K562 (cell line): ENCODE results near the gene IRF6. TPM values are rescaled to one million over a fixed set of nuclear protein-coding genes. Genes with fewer than 3 reads are reported as not detected.

Source experiments
- ARID1B ChIP-seq: fragments of 450-650 bp; IDR thresholded peaks from 2 replicates; pipeline ENCODE4 v1.6.1; 2016; ENCODE audit warnings: antibody characterized with exemption, mild to moderate bottlenecking, inconsistent platforms
- BRCA1 ChIP-seq, 2 experiments: fragments of 450-650 bp in 1 of 2; sonication (generic) in 1 of 2; formaldehyde crosslinking in 1 of 2; IDR thresholded peaks; 2 replicates each; pipeline versions ENCODE4 v1.5.0 to v1.6.1; 2017 to 2020; ENCODE audit warnings: mild to moderate bottlenecking in 1 of 2, missing genetic modification reagents in 1 of 2
- CEBPG ChIP-seq, 3 experiments: fragments of 200-800 bp in 1 of 3; sonication (Bioruptor generic) in 1 of 3; sonication (generic) in 1 of 3; formaldehyde crosslinking in 1 of 3; IDR thresholded peaks in 2 of 3; conservative IDR thresholded peaks in 1 of 3; 2 replicates each; pipeline versions ENCODE4 v1.6.1 to v1.8.0; 2016 to 2022; ENCODE audit warnings: missing compliant biosample characterization in 2 of 3, missing genetic modification characterization in 2 of 3, mild to moderate bottlenecking in 1 of 3, missing genetic modification reagents in 1 of 3
- CHCHD3 ChIP-seq: fragments of 250-450 bp; sonication (Bioruptor Pico); IDR thresholded peaks from 2 replicates; pipeline ENCODE4 v2.1.2; 2022; ENCODE audit warnings: mild to moderate bottlenecking
- FOXP1 ChIP-seq: sonication (generic); formaldehyde crosslinking; IDR thresholded peaks from 2 replicates; pipeline ENCODE4 v1.8.0; 2022; ENCODE audit warnings: mild to moderate bottlenecking, missing genetic modification reagents
- GABPA ChIP-seq: fragments of 200-800 bp; sonication (Bioruptor generic); conservative IDR thresholded peaks from 2 replicates; pipeline ENCODE4 v1.6.1; 2016; ENCODE audit warnings: low read depth, missing genetic modification characterization, missing compliant biosample characterization
- HNRNPK ChIP-seq: fragments of 200-400 bp; formaldehyde crosslinking; IDR thresholded peaks from one replicate; pipeline ENCODE4 v1.6.1; 2018; ENCODE audit warnings: mild to moderate bottlenecking, low read depth, low read length; ENCODE audit not compliant: poor library complexity, severe bottlenecking
- ILF3 ChIP-seq: fragments of 450-650 bp; IDR thresholded peaks from 2 replicates; pipeline ENCODE4 v1.6.1; 2018; ENCODE audit warnings: antibody characterized with exemption, mild to moderate bottlenecking, moderate library complexity, borderline replicate concordance
- L3MBTL2 ChIP-seq: fragments of 450-650 bp; IDR thresholded peaks from 2 replicates; pipeline ENCODE4 v1.6.1; 2016; ENCODE audit warnings: mild to moderate bottlenecking, moderate library complexity
- NFE2L1 ChIP-seq: fragments of 450-650 bp; IDR thresholded peaks from 2 replicates; pipeline ENCODE4 v1.6.1; 2016; ENCODE audit warnings: missing genetic modification characterization, low read depth, mild to moderate bottlenecking, missing compliant biosample characterization, moderate library complexity, borderline replicate concordance
- NR1H2 ChIP-seq: sonication (generic); formaldehyde crosslinking; IDR thresholded peaks from 2 replicates; pipeline ENCODE4 v1.4.0; 2020; ENCODE audit warnings: mild to moderate bottlenecking, missing genetic modification reagents
- POLR2AphosphoS2 ChIP-seq: IDR thresholded peaks from 2 replicates; pipeline ENCODE4 v1.6.1; 2012; ENCODE audit warnings: low read length, improper control_type of control experiment
- POLR2B ChIP-seq: fragments of 450-650 bp; IDR thresholded peaks from 2 replicates; pipeline ENCODE4 v1.6.1; 2018; ENCODE audit warnings: low read depth; ENCODE audit not compliant: partially characterized antibody
- POLR3G ChIP-seq: IDR thresholded peaks from 2 replicates; pipeline ENCODE4 v1.6.1; 2011; ENCODE audit not compliant: insufficient read length, insufficient replicate concordance; ENCODE audit errors: extremely low read depth
- PRMT5 ChIP-seq: sonication (generic); formaldehyde crosslinking; IDR thresholded peaks from 2 replicates; pipeline ENCODE4 v1.5.0; 2020; ENCODE audit warnings: missing genetic modification reagents
- SMAD3 ChIP-seq: fragments of 450-650 bp; formaldehyde crosslinking; conservative IDR thresholded peaks from 2 replicates; pipeline ENCODE4 v1.4.0; 2020; ENCODE audit warnings: mild to moderate bottlenecking
- SREBF1 ChIP-seq: fragments of 150-350 bp; IDR thresholded peaks from 2 replicates; pipeline ENCODE4 v1.6.1; 2014; ENCODE audit warnings: antibody characterized with exemption, low read depth, low read length, borderline replicate concordance
- SRSF3 ChIP-seq: fragments of 200-400 bp; formaldehyde crosslinking; IDR thresholded peaks from 2 replicates; pipeline ENCODE4 v1.6.1; 2016; ENCODE audit warnings: mild to moderate bottlenecking, low read length, moderate library complexity; ENCODE audit not compliant: insufficient read depth
- TCF7L2 ChIP-seq: fragments of 150-350 bp; IDR thresholded peaks from 2 replicates; pipeline ENCODE4 v1.6.1; 2016; ENCODE audit warnings: low read depth, mild to moderate bottlenecking, low read length, moderate library complexity
- ZNF23 ChIP-seq: fragments of 250-450 bp; sonication (Bioruptor Pico); IDR thresholded peaks from 2 replicates; pipeline ENCODE4 v1.4.0; 2020; ENCODE audit warnings: mild to moderate bottlenecking
- ZNF3 ChIP-seq: fragments of 250-450 bp; sonication (Bioruptor Pico); IDR thresholded peaks from 2 replicates; pipeline ENCODE4 v1.5.0; 2021; ENCODE audit warnings: mild to moderate bottlenecking, moderate library complexity
- ZNF41 ChIP-seq: fragments of 250-450 bp; sonication (Bioruptor Pico); conservative IDR thresholded peaks from 2 replicates; pipeline ENCODE4 v1.4.0; 2020; ENCODE audit warnings: mild to moderate bottlenecking
- polyA plus RNA-seq, 8 experiments: library from polyadenylated mRNA; depleted of rRNA in 4 of 8; stranded (reverse) in 5 of 8; unstranded in 3 of 8; fragments of >200 nt; fragmentation: Nextera tagmentation in 2 of 8; fragmentation: Illumina TruSeq in 1 of 8; extraction: Ambion mirVana in 2 of 8; extraction: Trizol in 1 of 8; gene quantifications; 2 replicates each; pipeline versions ENCODE4 v1.2.1 to v1.2.3, GENCODE V29; 2011 to 2014; ENCODE audit warnings: inconsistent platforms in 1 of 8, missing spikeins in 1 of 8
- total RNA-seq, 7 experiments: library from RNA; depleted of rRNA in 6 of 7; stranded (reverse); fragments of >200 nt in 6 of 7; fragmentation: Illumina TruSeq in 2 of 7; extraction: Trizol in 2 of 7; gene quantifications; 2 replicates each; pipeline versions ENCODE4 v1.2.1 to v1.2.3, GENCODE V29; 2011 to 2021; ENCODE audit warnings: low replicate concordance in 1 of 7
- TF ChIP-seq, protein P1 (sequence below): sonication (generic); formaldehyde crosslinking; IDR thresholded peaks from 2 replicates; pipeline ENCODE4 v1.9.0; 2022; ENCODE audit warnings: mild to moderate bottlenecking, missing genetic modification reagents
- TF ChIP-seq, protein P2 (sequence below): fragments of 250-450 bp; sonication (Bioruptor Pico); IDR thresholded peaks from 2 replicates; pipeline ENCODE4 v1.4.0; 2020; ENCODE audit warnings: mild to moderate bottlenecking, moderate library complexity, borderline replicate concordance
- TF ChIP-seq, protein P3 (sequence below): conservative IDR thresholded peaks from 2 replicates; pipeline ENCODE4 v1.6.1; 2011; ENCODE audit warnings: low read depth, mild to moderate bottlenecking, low read length; ENCODE audit not compliant: control insufficient read depth

IRF6 gene
- total and polyA plus RNA-seq, 9 of the 15 experiments (the other 6 are each of a cell fraction or from before 2014, with no cell fraction given): 0.03 to 0.65 (median 0.17) TPM

- TF ChIP-seq CHCHD3 (CRISPR knock-in tag) (no peak), POLR2B (no peak), HNRNPK (no peak), NFE2L1 (tag) (no peak), SRSF3 (no peak), FOXP1 (no peak), TCF7L2 (no peak), NR1H2 (CRISPR knock-in tag) (no peak), GABPA (tag) (no peak), CEBPG (CRISPR knock-in tag; IDR thresholded peaks at IDR 0.05) (no peak), CEBPG (tag; conservative IDR thresholded peaks at IDR 0.05 in 1 of 2, IDR thresholded peaks at IDR 0.05 in 1 of 2) (no peak), ZNF23 (CRISPR knock-in tag) (no peak), ILF3 (no peak), BRCA1 (IDR thresholded peaks at IDR 0.05) (no peak), BRCA1 (CRISPR knock-in tag; IDR thresholded peaks at IDR 0.05) (no peak), SMAD3 (CRISPR knock-in tag) (no peak), ARID1B (peak; percentile 77), SREBF1 (no peak), POLR2AphosphoS2 (no peak), PRMT5 (CRISPR knock-in tag) (no peak), POLR3G (no peak), ZNF3 (CRISPR knock-in tag) (no peak), L3MBTL2 (peak; percentile 79), ZNF41 (CRISPR knock-in tag) (no peak)
- TF ChIP-seq, protein P1, sequence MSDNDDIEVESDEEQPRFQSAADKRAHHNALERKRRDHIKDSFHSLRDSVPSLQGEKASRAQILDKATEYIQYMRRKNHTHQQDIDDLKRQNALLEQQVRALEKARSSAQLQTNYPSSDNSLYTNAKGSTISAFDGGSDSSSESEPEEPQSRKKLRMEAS (CRISPR knock-in tag): peak; percentile 73
- TF ChIP-seq, protein P2, sequence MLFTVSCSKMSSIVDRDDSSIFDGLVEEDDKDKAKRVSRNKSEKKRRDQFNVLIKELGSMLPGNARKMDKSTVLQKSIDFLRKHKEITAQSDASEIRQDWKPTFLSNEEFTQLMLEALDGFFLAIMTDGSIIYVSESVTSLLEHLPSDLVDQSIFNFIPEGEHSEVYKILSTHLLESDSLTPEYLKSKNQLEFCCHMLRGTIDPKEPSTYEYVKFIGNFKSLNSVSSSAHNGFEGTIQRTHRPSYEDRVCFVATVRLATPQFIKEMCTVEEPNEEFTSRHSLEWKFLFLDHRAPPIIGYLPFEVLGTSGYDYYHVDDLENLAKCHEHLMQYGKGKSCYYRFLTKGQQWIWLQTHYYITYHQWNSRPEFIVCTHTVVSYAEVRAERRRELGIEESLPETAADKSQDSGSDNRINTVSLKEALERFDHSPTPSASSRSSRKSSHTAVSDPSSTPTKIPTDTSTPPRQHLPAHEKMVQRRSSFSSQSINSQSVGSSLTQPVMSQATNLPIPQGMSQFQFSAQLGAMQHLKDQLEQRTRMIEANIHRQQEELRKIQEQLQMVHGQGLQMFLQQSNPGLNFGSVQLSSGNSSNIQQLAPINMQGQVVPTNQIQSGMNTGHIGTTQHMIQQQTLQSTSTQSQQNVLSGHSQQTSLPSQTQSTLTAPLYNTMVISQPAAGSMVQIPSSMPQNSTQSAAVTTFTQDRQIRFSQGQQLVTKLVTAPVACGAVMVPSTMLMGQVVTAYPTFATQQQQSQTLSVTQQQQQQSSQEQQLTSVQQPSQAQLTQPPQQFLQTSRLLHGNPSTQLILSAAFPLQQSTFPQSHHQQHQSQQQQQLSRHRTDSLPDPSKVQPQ (CRISPR knock-in tag): no peak
- TF ChIP-seq, protein P3, sequence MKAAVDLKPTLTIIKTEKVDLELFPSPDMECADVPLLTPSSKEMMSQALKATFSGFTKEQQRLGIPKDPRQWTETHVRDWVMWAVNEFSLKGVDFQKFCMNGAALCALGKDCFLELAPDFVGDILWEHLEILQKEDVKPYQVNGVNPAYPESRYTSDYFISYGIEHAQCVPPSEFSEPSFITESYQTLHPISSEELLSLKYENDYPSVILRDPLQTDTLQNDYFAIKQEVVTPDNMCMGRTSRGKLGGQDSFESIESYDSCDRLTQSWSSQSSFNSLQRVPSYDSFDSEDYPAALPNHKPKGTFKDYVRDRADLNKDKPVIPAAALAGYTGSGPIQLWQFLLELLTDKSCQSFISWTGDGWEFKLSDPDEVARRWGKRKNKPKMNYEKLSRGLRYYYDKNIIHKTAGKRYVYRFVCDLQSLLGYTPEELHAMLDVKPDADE: peak; percentile 61; the same call in 1 of the 2 replicates
Measured at GRCh38 chr1:209747580-209748262, 58.2 kb downstream of the IRF6 start (continued).
